Central memory CD4-positive, alpha-beta T cell (primary cell): ENCODE data around the gene SLMAP.

Source experiments
- DNase-seq: peaks from one replicate; pipeline ENCODE4 v3.0.0; 2022
- total RNA-seq, 3 experiments: gene quantifications; one replicate each; lab custom pipeline; 2026; lab: John Stamatoyannopoulos, UW

The SLMAP gene
- total RNA-seq = 100 to 132 (median 107) reads per million in 3 experiments

- peak; percentile 96 for DNase-seq
These were observed at the start of gene SLMAP for GRCh38 chr3:57755741-57756527. Gene SLMAP, plus strand, starts transcription at chr3:57756309. Its CDS starts 1,343 bp downstream, at chr3:57757652.

- no peak for DNase-seq
These were observed 49.6 kb upstream of the SLMAP start for GRCh38 chr3:57706462-57706861.

GRCh38 chr3:57709031-57709430, 47.1 kb upstream of the SLMAP start:
- no peak for DNase-seq

GRCh38 chr3:57709559-57709958, 46.5 kb upstream of the SLMAP start:
- DNase-seq = no peak

GRCh38 chr3:57715686-57716085, 40.4 kb upstream of the SLMAP start:
- DNase-seq = no peak

- DNase-seq = no peak
These were observed 38.8 kb upstream of the SLMAP start for GRCh38 chr3:57717205-57717868.

- DNase-seq = no peak
These were observed 38.0 kb upstream of the SLMAP start for GRCh38 chr3:57718118-57718517.

GRCh38 chr3:57726397-57726796, 29.7 kb upstream of the SLMAP start:
- no peak for DNase-seq

- DNase-seq = no peak
These were observed 29.0 kb upstream of the SLMAP start for GRCh38 chr3:57727106-57727505.

GRCh38 chr3:57729334-57730045, 26.6 kb upstream of the SLMAP start:
- no peak for DNase-seq

- DNase-seq = no peak
These were observed 25.4 kb upstream of the SLMAP start for GRCh38 chr3:57730682-57731081.

GRCh38 chr3:57731311-57731710, 24.8 kb upstream of the SLMAP start:
- DNase-seq = no peak

GRCh38 chr3:57733790-57734189, 22.3 kb upstream of the SLMAP start:
- DNase-seq = no peak

- DNase-seq = no peak
These were observed 20.7 kb upstream of the SLMAP start for GRCh38 chr3:57735405-57735804.

- DNase-seq = no peak
These were observed 18.3 kb upstream of the SLMAP start for GRCh38 chr3:57737840-57738239.

- no peak for DNase-seq
These were observed 17.7 kb upstream of the SLMAP start for GRCh38 chr3:57738391-57738790.

- no peak for DNase-seq
These were observed 16.1 kb upstream of the SLMAP start for GRCh38 chr3:57740027-57740426.

GRCh38 chr3:57743496-57743895, 12.6 kb upstream of the SLMAP start:
- no peak for DNase-seq

GRCh38 chr3:57745101-57745500, 11.0 kb upstream of the SLMAP start:
- DNase-seq = no peak

- DNase-seq = no peak
These were observed 9.7 kb upstream of the SLMAP start for GRCh38 chr3:57746156-57747010.

- no peak for DNase-seq
These were observed 6.6 kb upstream of the SLMAP start for GRCh38 chr3:57749542-57749941.

GRCh38 chr3:57752307-57752706, 3.8 kb upstream of the SLMAP start:
- DNase-seq = no peak

- DNase-seq = no peak
These were observed 3.1 kb upstream of the SLMAP start for GRCh38 chr3:57753016-57753415.
